ENCODE data around the gene RCN1. TPM values are rescaled to one million over a fixed set of nuclear protein-coding genes. Genes with fewer than 3 reads are reported as not detected.

RCN1 gene
- total and polyA plus RNA-seq, 2 of the 8 experiments (the other 6 are each of a cell fraction or from before 2014, with no cell fraction given), result 45.1 to 123 TPM

DNA sequence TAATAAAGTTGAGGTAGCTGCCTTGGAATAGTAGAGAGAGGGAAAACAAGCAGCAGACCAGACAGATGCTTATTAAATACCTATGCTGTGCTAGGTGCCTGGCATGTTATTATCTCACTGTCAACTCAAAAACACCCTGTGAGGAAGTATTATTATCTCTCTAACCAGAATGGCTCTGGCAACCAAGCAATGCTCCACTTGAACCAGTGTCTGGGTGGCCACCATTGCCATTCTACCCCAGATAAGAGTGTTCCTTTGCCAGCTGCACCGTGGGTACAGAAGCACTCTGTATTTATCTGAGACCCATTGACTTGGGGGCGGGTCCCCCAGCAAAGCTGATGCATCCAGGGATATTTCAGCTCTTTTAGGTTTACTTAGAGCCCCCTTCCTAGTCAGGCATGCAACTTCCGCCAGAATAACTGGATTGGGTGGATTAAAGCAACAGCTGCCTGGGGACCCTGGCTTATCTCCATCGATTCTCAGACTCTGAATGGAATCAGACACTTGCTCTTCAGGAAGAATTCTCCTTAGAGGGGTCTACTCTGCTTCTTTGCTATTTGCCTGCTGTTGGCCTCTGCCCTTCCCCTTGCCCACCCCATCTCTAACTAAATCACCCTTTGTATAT, 49.1 kb downstream of the RCN1 start:
- no peak overlapping the region for H2AK5ac ChIP-seq (ENCODE audit: low read depth, low read length)
- no peak overlapping the region for H4K8ac ChIP-seq (ENCODE audit: extremely low read depth, insufficient read depth, low read length)
- no peaks in the 10 kb centered on the region for H3K36me3 ChIP-seq (ENCODE audit: control insufficient read depth in 2 of 4, insufficient read depth in 4 of 4, low read length in 3 of 4)
- H3K4me3 ChIP-seq (ENCODE audit: extremely low read depth in 1 of 4, insufficient read depth in 2 of 4, low read depth in 3 of 4, low read length in 4 of 4), result no peak overlapping the region
- no peak overlapping the region for H4K91ac ChIP-seq (replicated peaks; ENCODE audit: insufficient read length, low read length)
- WGBS, 2 experiments (ENCODE audit: extremely low coverage in 1 of 2, insufficient coverage in 1 of 2, insufficient read length in 1 of 2, insufficient replicate concordance in 2 of 2, low coverage in 1 of 2, low lambda C conversion rate in 2 of 2, missing lambda C conversion rate in 1 of 2), result 91% methylated on average over 4 of the region's 4 CpGs; no CpG with 5 or more reads in 1 of the 2 experiments
- no peaks in the 10 kb centered on the region for H3K4me1 ChIP-seq (replicated peaks in 1 of 4; ENCODE audit: control insufficient read depth in 3 of 4, insufficient read depth in 4 of 4, low read length in 3 of 4)
- no peak overlapping the region for H3K14ac ChIP-seq (ENCODE audit: insufficient read length)
- H3K23me2 ChIP-seq (ENCODE audit: low read depth, low read length), result no peaks in the 10 kb centered on the region
- no peak overlapping the region for H2BK12ac ChIP-seq (ENCODE audit: low read depth, low read length)
- H3K9me3 ChIP-seq (ENCODE audit: insufficient read depth in 2 of 2, low read depth in 1 of 2, low read length in 1 of 2), result 0 out of 4 replicates have a peak, but pooled peaks cover 0 to 3% of the 10 kb centered on the region in 2 experiments
- no peak overlapping the region for H2BK120ac ChIP-seq (replicated peaks; ENCODE audit: low read depth, low read length)
- no peak overlapping the region for H2BK20ac ChIP-seq (ENCODE audit: low read length)
- FAIRE-seq (no peak), DNase-seq (ENCODE audit: low read depth in 1 of 2, low spot score in 2 of 2) (no peak)
- no peak overlapping the region for H3K9ac ChIP-seq (replicated peaks in 1 of 4; ENCODE audit: extremely low read depth in 1 of 4, low read depth in 3 of 4, low read length in 3 of 4)
- H3K27ac ChIP-seq (ENCODE audit: low read depth, low read length), result no peak overlapping the region
- H3K79me1 ChIP-seq (ENCODE audit: low read depth, low read length), result no peaks in the 10 kb centered on the region
- no peak overlapping the region for H2AFZ ChIP-seq (ENCODE audit: low read length)
- H2BK5ac ChIP-seq (ENCODE audit: low read depth, low read length), result no peak overlapping the region
- H3K4ac ChIP-seq (replicated peaks; ENCODE audit: insufficient read length, low read depth, low read length), result no peak overlapping the region
- no peak overlapping the region for H3K23ac ChIP-seq (ENCODE audit: insufficient read length)
- H3K56ac ChIP-seq (replicated peaks; ENCODE audit: insufficient read length, low read depth, low read length), result no peak overlapping the region
- ChIA-PET POLR2A (ENCODE audit: partially characterized antibody) (no interaction called here), CTCF (ENCODE audit: partially characterized antibody) (interaction anchor here (0.6 to 2.4 kb wide), 5 partner anchors 14 to 88 kb away, joined by 3 to 13 read pairs (median 4); no protein-coding TSS in a partner anchor)
- TF ChIP-seq EGR1 (IDR thresholded peaks at IDR 0.05; ENCODE audit: borderline replicate concordance, low read depth, low read length) (no peak), EP300 (IDR thresholded peaks at IDR 0.05; ENCODE audit: borderline replicate concordance in 1 of 2, low read depth in 2 of 2, low read length in 2 of 2) (no peak), SUZ12 (IDR thresholded peaks at IDR 0.05; ENCODE audit: low read length) (no peak), BACH1 (IDR thresholded peaks at IDR 0.05; ENCODE audit: low read length) (no peak), ZNF274 (IDR thresholded peaks at IDR 0.05; ENCODE audit: borderline replicate concordance, extremely low read depth, low read length) (no peak), SP4 (IDR thresholded peaks at IDR 0.05; ENCODE audit: low read length) (no peak)
- no peak overlapping the region for H4K5ac ChIP-seq (ENCODE audit: insufficient read length, low read depth, low read length)
- no peak overlapping the region for H3K18ac ChIP-seq (ENCODE audit: extremely low read depth, low read length)
- H3K79me2 ChIP-seq (ENCODE audit: control insufficient read depth in 1 of 2, insufficient read depth in 2 of 2, low read length in 2 of 2), result no peaks in the 10 kb centered on the region
- no peak overlapping the region for H2BK15ac ChIP-seq (ENCODE audit: low read length)
- H3K4me2 ChIP-seq (ENCODE audit: insufficient read depth in 1 of 2, low read depth in 2 of 2, low read length in 2 of 2), result no peak overlapping the region
- no peaks in the 10 kb centered on the region for H3K27me3 ChIP-seq (replicated peaks in 1 of 4; ENCODE audit: control insufficient read depth in 3 of 4, extremely low read depth in 1 of 4, insufficient read depth in 3 of 4, low read length in 3 of 4)
- no peaks in the 10 kb centered on the region for H4K20me1 ChIP-seq (replicated peaks in 1 of 2; ENCODE audit: control insufficient read depth in 1 of 2, insufficient read depth in 2 of 2, low read length in 2 of 2)

All from H1 (cell line).